HG03159 (cell line): Measurements from ENCODE around the gene SMYD3.

Experiments
- ATAC-seq: cut with Tn5 transposase; IDR thresholded peaks from one replicate; pipeline ENCODE4 v1.9.1; 2021; ENCODE audit warnings: mild to moderate bottlenecking, moderate library complexity; ENCODE audit not compliant: unreplicated experiment

Gene SMYD3

GRCh38 chr1:245888809-245889208 is 618.3 kb downstream of the SMYD3 start:
- no peak for ATAC-seq

- ATAC-seq, result no peak
Observed at GRCh38 chr1:245887829-245888228, 619.2 kb downstream of the SMYD3 start.

GRCh38 chr1:245881767-245882391 is 625.2 kb downstream of the SMYD3 start:
- no peak for ATAC-seq

GRCh38 chr1:245880754-245881403 is 626.2 kb downstream of the SMYD3 start:
- no peak for ATAC-seq

- ATAC-seq, result no peak
Observed at GRCh38 chr1:245879091-245879490, 628.0 kb downstream of the SMYD3 start.

GRCh38 chr1:245878585-245878984 is 628.5 kb downstream of the SMYD3 start:
- ATAC-seq, result no peak

- no peak for ATAC-seq
Observed at GRCh38 chr1:245877976-245878375, 629.1 kb downstream of the SMYD3 start.

GRCh38 chr1:245876586-245876985 is 630.5 kb downstream of the SMYD3 start:
- no peak for ATAC-seq

GRCh38 chr1:245875581-245876261 is 631.4 kb downstream of the SMYD3 start:
- ATAC-seq, result no peak

GRCh38 chr1:245874942-245875580 is 632.0 kb downstream of the SMYD3 start:
- ATAC-seq, result no peak

- no peak for ATAC-seq
Observed at GRCh38 chr1:245873883-245874671, 633.0 kb downstream of the SMYD3 start.

- no peak for ATAC-seq
Observed at GRCh38 chr1:245873068-245873467, 634.0 kb downstream of the SMYD3 start.

- no peak for ATAC-seq
Observed at GRCh38 chr1:245872475-245872874, 634.6 kb downstream of the SMYD3 start.

- ATAC-seq, result no peak
Observed at GRCh38 chr1:245871915-245872314, 635.2 kb downstream of the SMYD3 start.

GRCh38 chr1:245871191-245871590 is 635.9 kb downstream of the SMYD3 start:
- ATAC-seq, result no peak

- no peak for ATAC-seq
Observed at GRCh38 chr1:245870698-245871097, 636.4 kb downstream of the SMYD3 start.

- ATAC-seq, result no peak
Observed at GRCh38 chr1:245869847-245870246, 637.2 kb downstream of the SMYD3 start.

GRCh38 chr1:245867738-245868137 is 639.3 kb downstream of the SMYD3 start:
- ATAC-seq, result no peak

GRCh38 chr1:245864872-245865271 is 642.2 kb downstream of the SMYD3 start:
- no peak for ATAC-seq

- no peak for ATAC-seq
Observed at GRCh38 chr1:245863566-245864184, 643.4 kb downstream of the SMYD3 start.
